NK-92 treated with Interleukin-12 subunit alpha and Interleukin-12 subunit beta, amount 100 ng/mL, for 24 hours (cell line): Measurements from ENCODE around the gene GNRHR.
A peak's percentile ranks its signal among the peaks of the same experiment; 100 is the strongest.
"Not testable (repeated sequence)": the region's sequence is repeated elsewhere in the genome, so short reads cannot be mapped to it uniquely, and the experiment has no call there.

Experiments
- DNase-seq: peaks from one replicate; lab custom pipeline; 2025; lab: John Stamatoyannopoulos, UW

Gene GNRHR

GRCh38 chr4:67727124-67727850 is 26.9 kb downstream of the GNRHR start:
- no peak for DNase-seq

GRCh38 chr4:67725981-67726380 is 28.2 kb downstream of the GNRHR start:
- DNase-seq: no peak

- no peak for DNase-seq
Measured at GRCh38 chr4:67725132-67725531, 29.1 kb downstream of the GNRHR start.

- DNase-seq: no peak
Measured at GRCh38 chr4:67723949-67724348, 30.2 kb downstream of the GNRHR start.

GRCh38 chr4:67723341-67723740 is 30.8 kb downstream of the GNRHR start:
- no peak for DNase-seq

- no peak for DNase-seq
Measured at GRCh38 chr4:67721770-67722597, 32.2 kb downstream of the GNRHR start.

- DNase-seq: no peak
Measured at GRCh38 chr4:67721315-67721769, 32.8 kb downstream of the GNRHR start.

GRCh38 chr4:67719953-67720617 is 34.1 kb downstream of the GNRHR start:
- no peak for DNase-seq

GRCh38 chr4:67718848-67719247 is 35.3 kb downstream of the GNRHR start:
- no peak for DNase-seq

GRCh38 chr4:67717586-67717985 is 36.6 kb downstream of the GNRHR start:
- DNase-seq: no peak

GRCh38 chr4:67714955-67715354 is 39.2 kb downstream of the GNRHR start:
- no peak for DNase-seq

GRCh38 chr4:67714248-67714583 is 40.0 kb downstream of the GNRHR start:
- no peak for DNase-seq

GRCh38 chr4:67713529-67714247 is 40.5 kb downstream of the GNRHR start:
- no peak for DNase-seq

GRCh38 chr4:67712650-67713528 is 41.3 kb downstream of the GNRHR start:
- no peak for DNase-seq

- no peak for DNase-seq
Measured at GRCh38 chr4:67712000-67712625, 42.1 kb downstream of the GNRHR start.

- DNase-seq: not testable (repeated sequence)
Measured at GRCh38 chr4:67706682-67707081, 47.5 kb downstream of the GNRHR start.

- no peak for DNase-seq
Measured at GRCh38 chr4:67704843-67705242, 49.3 kb downstream of the GNRHR start.

- no peak for DNase-seq
Measured at GRCh38 chr4:67702166-67702565, 52.0 kb downstream of the GNRHR start.

- no peak for DNase-seq
Measured at GRCh38 chr4:67701517-67701850, 52.7 kb downstream of the GNRHR start.

- peak; percentile 90 for DNase-seq
Measured at GRCh38 chr4:67700738-67701516, 53.3 kb downstream of the GNRHR start, which contains the start of gene UBA6. TSS of gene UBA6 (minus strand) at chr4:67701155. CDS start at chr4:67701119, 36 bp downstream.
